GM23248 (cell line): Measurements from ENCODE around the gene JAML.

Source experiments
- EZH2 ChIP-seq: fragments of 200-600 bp; sonication (generic); IDR thresholded peaks from 2 replicates; pipeline ENCODE4 v1.6.1; 2018; ENCODE audit warnings: antibody characterized with exemption, mild to moderate bottlenecking; ENCODE audit not compliant: insufficient read depth, poor library complexity, severe bottlenecking
- EZH2phosphoT487 ChIP-seq: fragments of 200-600 bp; sonication (generic); IDR thresholded peaks from 2 replicates; pipeline ENCODE4 v1.6.1; 2018; ENCODE audit warnings: antibody characterized with exemption, moderate library complexity, mild to moderate bottlenecking, low read depth; ENCODE audit not compliant: insufficient read depth

GRCh38 chr11:118263112-118263511, 38.3 kb upstream of the JAML start:
- no peak for TF ChIP-seq EZH2phosphoT487
- no peak for TF ChIP-seq EZH2
